NCI-H146 (cell line): Measurements from ENCODE around the gene PYY.
A peak's percentile ranks its signal among the peaks of the same experiment; 100 is the strongest.
"Not testable (repeated sequence)": the region's sequence is repeated elsewhere in the genome, so short reads cannot be mapped to it uniquely, and the experiment has no call there.

Source experiments
- DNase-seq: peaks from one replicate; lab custom pipeline; 2025; lab: John Stamatoyannopoulos, UW

Gene PYY

GRCh38 chr17:43945074-43945829 is 8.5 kb downstream of the PYY start:
- no peak for DNase-seq

GRCh38 chr17:43942051-43942685 is 11.6 kb downstream of the PYY start, which contains the start of gene PPY:
PPY (minus strand) TSS chr17:43942476; CDS start chr17:43941654, 822 bp downstream.
- DNase-seq: no peak

GRCh38 chr17:43940630-43941029 is 13.1 kb downstream of the PYY start:
- DNase-seq: peak; percentile 21

GRCh38 chr17:43939886-43940285 is 13.9 kb downstream of the PYY start:
- DNase-seq: no peak

GRCh38 chr17:43939452-43939851 is 14.3 kb downstream of the PYY start:
- DNase-seq: not testable (repeated sequence)

GRCh38 chr17:43938838-43939182 is 14.9 kb downstream of the PYY start:
- no peak for DNase-seq

- no peak for DNase-seq
Measured at GRCh38 chr17:43936434-43936833, 17.3 kb downstream of the PYY start.

GRCh38 chr17:43935926-43936261 is 17.8 kb downstream of the PYY start:
- no peak for DNase-seq

GRCh38 chr17:43935204-43935925 is 18.4 kb downstream of the PYY start:
- no peak for DNase-seq

GRCh38 chr17:43932923-43933322 is 20.8 kb downstream of the PYY start:
- no peak for DNase-seq

- no peak for DNase-seq
Measured at GRCh38 chr17:43932357-43932756, 21.4 kb downstream of the PYY start.

GRCh38 chr17:43931062-43931571 is 22.6 kb downstream of the PYY start:
- no peak for DNase-seq

GRCh38 chr17:43928609-43929008 is 25.1 kb downstream of the PYY start:
- DNase-seq: peak; percentile 4

- DNase-seq: not testable (repeated sequence)
Measured at GRCh38 chr17:43927929-43928328, 25.8 kb downstream of the PYY start.

GRCh38 chr17:43927060-43927864 is 26.5 kb downstream of the PYY start:
- no peak for DNase-seq

- DNase-seq: no peak
Measured at GRCh38 chr17:43924558-43924957, 29.2 kb downstream of the PYY start.

GRCh38 chr17:43920500-43921095 is 33.1 kb downstream of the PYY start:
- no peak for DNase-seq

GRCh38 chr17:43918026-43918389 is 35.7 kb downstream of the PYY start:
- DNase-seq: no peak

GRCh38 chr17:43917348-43918025 is 36.3 kb downstream of the PYY start:
- DNase-seq: no peak

GRCh38 chr17:43917016-43917347 is 36.8 kb downstream of the PYY start:
- DNase-seq: no peak

GRCh38 chr17:43916385-43916784 is 37.4 kb downstream of the PYY start:
- DNase-seq: no peak
